ENCODE results near the gene KCNAB3.
"Not testable (repeated sequence)": the region's sequence is repeated elsewhere in the genome, so short reads cannot be mapped to it uniquely, and the experiment has no call there.

KCNAB3 gene

DNA sequence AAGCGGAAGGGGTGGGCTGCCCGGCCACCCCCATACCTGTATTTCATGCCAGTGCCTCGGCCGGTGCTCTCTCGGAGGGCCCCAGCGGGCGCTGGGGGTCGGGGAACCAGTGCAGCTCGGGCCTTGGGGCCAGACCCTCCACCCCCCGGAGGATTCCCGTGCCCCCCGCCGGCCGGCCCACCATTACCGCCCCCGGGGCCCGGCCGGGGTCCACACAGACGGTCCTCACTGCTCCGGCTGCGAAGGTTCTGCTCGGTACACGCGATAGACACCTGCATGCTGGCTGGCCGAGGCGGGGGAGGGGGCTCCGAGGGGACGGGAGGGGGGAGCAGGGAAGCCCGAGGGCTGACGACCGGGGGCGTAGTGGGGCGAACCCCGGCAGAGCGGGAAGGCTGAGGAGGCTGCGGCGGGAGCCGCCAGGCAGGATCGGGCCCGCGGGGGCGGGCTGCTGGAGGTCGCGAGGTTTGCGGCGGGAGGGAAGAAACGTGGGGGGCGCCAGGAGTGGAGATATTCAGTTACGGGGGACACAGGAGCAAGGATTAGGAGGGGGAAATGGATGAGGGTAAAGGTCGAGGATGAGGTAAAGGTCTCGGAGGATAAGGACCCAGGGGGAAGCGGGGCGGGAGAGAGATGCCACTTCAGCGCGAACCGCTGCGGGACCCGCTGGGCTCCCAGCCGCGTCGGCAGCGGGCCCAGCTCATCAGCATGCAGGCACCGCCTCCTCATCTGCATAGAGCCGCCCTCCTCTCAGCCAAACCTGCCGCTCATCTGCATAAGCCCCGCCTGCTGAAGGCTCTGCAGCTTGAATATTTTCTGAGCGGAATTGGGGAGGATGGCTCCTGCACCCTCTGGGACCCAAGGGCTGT is at the start of gene KCNAB3:
KCNAB3 (minus strand) TSS at position 699 of the 866 bp plus-strand sequence; CDS start at position 278, 421 bp downstream.
- no peak for DNase-seq

DNA sequence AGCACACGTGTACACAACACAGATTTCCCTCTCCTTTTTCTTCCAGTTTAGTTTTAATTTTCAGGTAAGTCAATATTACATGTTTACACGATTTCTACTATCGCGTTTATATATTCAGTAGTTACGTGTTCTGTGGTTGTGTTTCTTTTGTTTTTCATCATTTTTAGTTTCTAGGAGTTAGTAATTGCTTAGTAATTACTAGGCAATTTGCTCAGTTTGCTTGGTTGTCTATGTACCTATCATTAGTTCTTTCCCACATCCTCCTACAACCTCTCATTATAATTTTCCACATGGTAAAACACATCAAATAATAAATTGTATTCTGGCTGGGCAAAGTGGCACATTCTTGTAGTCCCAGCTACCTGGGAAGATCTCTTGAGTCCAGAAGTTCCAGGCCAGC is 48.1 kb upstream of the KCNAB3 start:
- no peak for DNase-seq

DNA sequence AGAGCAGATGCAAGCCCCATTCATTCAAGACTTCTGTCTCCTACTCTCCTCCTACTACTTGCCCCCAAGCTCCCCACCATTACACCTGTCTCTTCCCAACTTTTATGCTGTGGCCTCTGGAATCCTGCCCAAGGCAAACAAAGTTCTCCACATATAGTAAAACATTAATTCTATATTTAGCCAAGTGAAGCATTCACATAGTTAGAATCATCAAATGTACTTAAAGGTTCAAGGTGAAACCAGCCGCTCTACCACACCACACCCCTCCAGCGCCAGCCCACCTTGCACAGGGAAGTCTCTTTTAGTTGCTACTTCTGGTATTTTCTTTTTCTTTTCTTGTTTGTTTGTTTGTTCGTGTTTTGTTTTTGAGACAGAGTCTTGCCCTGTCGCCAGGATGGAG is 47.4 kb upstream of the KCNAB3 start:
- DNase-seq = no peak

DNA sequence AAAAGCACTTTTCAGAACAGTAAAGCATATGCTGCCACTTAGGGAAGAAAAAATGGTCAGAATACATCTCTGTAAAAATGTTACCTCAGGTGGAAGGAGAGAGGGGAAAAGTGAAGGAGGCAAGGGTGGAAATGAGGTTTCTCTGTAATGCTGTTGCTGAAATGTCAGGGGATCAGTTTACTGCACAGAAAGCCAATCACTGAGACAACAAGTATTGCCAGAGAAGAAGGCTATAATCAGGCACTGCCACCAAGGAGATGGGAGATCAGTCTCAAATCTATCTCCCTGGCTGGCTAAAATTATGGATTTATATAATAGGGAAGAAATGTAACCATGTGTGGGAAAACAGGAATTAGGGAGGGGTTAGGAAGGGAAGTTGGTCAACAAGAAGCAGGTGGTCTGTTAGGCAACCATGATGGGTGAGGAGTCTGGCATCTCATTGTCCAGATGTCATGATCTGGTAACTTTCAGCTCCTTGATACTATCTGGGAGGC is 45.0 kb upstream of the KCNAB3 start:
- no peak for DNase-seq

DNA sequence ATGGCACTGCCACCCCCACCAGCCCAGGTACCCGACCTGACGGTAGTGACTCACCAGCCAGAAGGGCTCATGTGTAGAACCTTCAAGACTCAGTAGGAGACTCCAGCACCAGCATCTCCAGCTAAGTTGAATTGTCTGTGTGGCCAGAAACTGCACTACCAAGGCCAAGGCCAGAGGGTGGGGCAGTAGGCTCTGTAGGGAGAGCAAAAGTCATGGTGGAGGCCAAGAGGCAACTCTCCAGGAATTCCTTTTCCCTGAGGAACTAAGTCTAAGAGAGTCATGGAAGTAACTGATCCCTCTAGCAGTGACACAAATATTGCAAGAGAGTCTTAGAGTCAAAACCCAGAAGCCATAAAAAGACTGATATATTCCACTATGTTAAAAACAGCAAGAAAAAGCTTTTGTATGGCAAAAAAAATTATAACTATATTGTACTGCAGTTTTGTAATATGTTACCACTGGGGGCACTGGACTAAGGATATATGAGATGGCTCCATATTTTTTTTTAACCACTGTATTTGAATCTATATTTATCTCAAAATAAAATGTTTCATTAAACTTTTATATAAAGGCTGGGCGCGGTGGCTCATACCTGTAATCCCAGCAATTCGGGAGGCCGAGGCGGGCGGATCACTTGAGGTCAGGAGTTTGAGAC is 42.6 kb upstream of the KCNAB3 start:
- no peak for DNase-seq

DNA sequence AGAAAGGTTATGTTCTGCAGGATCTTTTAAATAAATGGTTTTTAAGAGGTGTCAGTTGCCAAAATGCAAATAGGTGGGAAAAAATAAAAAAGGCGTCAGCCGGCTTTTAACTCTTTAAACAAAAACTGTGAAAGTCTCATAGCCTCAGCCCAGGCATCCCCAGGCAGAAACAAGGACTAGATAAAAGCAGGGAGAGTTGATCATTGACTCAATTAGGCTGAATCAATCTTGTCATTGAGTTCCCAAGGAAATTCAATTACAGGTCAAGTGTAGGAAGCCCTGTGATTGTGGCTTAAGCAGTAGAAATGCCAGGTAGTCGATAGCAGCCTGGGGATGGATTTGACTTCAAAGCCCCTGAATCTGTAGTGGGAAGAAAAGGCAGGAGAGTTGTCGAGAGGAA is 42.0 kb upstream of the KCNAB3 start:
- DNase-seq = no peak

DNA sequence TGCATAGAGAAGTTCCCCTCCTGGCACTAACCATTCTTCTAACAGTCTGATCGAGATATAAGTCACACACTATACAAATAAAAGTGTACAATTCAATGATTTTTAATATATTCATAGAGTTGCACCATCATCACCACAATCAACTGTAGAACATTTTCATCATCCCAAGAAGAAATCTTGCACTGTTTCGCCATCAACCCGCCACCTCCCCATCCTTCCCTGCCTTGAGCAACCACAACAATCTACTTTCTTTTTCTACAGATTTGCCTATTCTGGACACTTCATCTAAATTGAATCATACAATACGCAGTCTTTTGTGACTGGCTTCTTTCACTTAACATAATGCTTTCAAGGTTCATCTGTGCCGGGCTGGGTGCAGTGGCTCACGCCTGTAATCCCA is 39.8 kb upstream of the KCNAB3 start:
- no peak for DNase-seq

DNA sequence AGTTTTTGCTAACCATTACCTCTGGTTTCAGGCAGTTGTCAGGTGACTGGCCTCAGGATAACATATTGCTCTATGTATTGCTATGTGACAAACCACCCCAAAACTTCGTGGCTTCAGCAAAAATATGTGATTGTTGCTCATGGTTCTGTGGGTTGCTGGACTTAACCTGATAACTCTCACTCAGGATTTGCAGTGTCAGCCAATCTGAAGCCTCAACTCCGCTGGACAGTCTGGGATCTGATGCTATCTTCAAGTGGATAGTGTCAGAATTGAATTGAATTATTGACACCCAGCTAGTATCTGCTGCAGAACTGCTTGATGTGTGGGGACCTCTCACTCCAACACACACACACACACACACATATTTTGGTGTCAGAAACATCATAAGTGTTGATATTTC is 38.1 kb upstream of the KCNAB3 start:
- no peak for DNase-seq

DNA sequence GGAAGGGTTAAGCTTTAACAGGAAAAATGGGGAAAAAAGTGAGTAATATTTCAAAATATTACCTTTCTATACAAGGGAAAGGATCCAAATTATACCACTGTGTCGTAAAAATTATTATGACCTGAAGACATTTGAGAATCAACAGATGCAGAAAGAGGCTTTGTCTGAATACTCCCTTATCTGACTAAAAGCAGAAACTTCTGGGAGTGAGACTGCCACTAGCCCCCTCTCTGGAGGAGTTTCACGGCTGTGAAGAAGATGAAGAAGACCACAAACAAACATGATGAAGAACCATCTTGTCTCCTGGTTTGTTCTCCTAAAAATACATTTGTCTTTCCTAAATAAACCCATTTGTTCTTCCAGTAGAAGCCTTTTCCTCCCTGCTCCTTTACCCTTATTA is 31.8 kb upstream of the KCNAB3 start:
- no peak for DNase-seq

DNA sequence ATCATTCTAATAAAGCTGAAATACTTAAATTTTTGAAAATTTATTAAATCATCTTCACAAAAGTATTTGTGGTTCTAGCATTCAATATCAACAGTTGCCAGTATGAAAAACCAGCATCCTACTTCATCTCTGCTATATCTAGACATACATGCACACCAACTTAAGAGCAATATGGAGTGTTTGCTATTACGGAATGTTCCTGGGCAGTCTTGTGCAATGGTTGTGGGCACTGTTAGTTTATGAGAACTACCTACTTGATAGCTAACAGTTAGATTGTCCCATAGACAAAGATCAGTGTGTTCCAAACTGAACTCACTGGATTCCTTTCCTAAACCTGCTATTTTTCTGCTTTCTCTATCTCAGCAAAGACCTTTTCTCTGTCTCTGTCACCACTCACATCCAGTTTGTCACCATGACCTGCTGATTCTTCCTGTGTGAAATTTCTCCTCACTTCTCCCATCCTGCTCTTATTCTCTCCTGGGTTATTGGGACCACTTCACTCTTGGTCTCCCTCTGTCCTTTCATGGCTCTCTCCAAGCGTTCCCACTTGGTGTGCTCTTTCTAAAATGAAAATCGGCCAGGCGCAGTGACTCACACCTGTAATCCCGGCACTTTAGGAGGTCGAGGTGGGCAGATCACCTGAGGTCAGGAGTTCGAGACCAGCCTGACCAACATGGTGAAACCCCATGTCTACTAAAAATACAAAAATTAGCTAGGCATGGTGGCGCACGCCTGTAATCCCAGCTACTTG is 30.0 kb upstream of the KCNAB3 start:
- no peak for DNase-seq

DNA sequence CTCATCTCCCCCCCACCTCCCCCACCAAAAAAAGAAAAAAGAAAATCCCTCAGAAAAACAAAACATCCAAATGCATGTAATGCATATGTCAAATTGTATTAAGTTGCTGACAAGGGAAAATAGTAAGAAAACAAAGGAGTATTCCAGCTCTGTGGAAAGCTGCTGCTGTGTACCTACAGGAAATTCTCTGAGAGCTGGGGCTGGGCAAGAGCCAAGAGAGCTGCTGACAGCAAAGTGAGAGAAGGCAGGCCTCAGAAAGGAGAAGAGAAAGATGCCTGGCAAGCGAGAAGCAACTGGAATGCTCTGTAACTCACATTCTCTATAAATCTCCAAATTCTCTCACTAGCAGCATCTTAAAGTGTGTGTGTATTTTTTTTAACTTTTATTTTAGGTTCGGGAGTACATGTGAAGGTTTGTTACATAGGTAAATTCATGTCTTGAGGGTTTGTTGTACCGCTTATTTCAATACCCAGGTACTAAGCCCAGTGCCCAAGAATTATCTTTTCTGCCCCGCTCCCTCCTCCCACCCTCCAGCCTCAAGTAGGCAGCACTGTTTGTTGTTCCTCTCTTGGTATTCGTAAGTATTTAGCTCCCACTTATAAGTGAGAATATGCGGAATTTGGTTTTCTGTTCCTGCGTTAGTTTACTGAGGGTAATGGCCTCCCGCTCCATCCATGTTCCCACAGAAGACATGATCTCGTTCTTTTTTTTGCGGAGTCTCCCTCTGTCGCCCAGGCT is 26.7 kb upstream of the KCNAB3 start:
- DNase-seq = no peak

DNA sequence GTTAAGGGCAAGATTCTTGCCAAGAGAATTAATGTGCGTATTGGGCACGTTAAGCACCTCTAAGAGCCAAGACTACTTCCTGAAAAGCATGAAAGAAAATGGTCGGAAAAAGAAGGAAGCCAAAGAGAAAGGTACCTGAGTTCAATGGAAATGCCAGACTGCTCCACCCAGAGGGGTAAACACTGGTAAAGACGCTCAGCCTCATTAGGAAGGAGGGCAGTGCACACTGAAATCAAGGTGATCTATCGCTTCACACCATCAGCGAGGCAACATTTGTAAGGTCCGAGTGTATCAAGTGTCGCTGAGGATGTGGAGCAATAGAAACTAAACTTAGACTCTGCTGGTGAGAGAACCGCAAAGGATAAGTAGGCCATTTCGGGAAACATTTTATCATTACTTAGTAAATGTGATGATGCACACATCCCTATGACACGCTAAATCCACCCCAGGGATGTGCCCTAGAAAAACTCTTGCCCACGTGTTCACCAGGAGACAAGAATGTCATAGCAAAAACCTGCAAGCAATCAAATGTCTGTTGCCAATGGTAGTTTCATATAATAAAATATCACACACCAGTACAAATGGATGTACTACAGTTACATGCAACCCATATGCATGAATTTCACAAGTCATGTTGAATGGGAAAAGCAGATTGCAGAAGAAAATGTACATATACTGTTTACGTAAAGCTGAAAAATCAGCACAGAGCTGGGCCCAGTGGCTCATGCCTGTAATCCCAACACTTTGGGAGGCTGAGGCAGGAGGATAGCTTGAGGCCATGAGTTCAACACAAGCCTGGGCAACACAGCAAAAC is 26.0 kb upstream of the KCNAB3 start:
- no peak for DNase-seq

DNA sequence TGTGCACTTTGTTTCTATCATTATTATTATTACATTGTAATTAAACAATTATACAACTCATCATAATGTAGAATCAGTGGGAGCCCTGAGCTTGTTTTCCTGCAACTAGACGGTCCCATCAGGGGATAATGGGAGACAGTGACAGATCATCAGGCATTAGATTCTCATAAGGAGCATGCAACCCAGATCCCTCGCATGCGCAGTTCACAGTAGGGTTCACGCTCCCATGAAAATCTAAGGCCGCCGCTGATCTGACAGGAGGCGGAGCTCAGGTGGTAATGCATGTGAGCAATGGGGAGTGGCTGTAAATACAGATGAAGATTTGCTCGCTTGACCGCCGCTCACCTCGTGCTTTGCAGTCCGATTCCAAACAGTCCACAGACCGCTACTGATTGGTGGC is 23.6 kb upstream of the KCNAB3 start:
- DNase-seq = not testable (repeated sequence)

DNA sequence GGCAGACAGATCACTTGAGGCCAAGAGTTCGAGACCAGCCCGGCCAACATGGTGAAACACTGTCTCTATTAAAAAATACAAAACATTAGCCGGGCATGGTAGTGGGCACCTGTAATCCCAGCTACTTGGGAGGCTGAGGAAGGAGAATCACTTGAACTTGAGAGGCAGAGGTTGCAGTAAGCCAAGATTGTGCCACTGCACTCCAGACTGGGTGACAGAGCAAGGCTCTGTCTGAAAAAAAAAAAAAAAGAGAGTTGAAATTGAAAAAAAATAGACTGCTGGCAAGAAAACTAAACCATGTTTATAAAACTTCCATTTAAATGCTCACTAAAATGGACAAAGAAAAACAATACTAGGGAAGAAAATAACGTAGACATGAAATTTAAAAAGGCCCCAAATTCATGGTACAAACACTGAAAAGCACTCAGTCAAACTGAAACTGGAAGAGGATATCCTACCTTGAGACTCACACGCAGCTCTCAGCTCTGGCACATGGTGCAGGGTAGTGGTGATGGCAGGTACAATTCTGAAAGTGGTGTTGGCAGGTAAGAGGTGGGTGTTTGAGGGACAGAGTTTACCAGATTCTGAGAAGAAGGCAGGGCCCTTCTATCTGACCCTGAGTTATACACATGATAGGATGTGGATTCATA is 21.6 kb upstream of the KCNAB3 start:
- DNase-seq = no peak

DNA sequence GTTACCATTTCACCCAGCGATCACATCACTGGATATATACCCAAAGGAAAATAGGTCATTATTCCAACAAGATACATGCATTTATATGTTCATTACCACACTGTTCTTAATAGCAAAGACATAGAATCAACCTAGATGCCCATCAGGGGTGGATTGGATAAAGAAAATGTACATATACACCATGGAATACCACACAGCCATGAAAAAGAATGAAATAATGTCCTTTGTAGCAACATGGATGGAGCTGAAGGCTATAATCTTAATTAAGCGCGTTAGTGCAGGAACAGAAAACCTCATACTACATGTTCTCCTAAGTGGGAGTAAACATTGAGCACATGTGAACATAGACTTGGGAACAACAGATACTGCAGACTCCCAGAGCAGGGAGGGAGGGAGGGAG is 20.9 kb upstream of the KCNAB3 start:
- DNase-seq = no peak

DNA sequence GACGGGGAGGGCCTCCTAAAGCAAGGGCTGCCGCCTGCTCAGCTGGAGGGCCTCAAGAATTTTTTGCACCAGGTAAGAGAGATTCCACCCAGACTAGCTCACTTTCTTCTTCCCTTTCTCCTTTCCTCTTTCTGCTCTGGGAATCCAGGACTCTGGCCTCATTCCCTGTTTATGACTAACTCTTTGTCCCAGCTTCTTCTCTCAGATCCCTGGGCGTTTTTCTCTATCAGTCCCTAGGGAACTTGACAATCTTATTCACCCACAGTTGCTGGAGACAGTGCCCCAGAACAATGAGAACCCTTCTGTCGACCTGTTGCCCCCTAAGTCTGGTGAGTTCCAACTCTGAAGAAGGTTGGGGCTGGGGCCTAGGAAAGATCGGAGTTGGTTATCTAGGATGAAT is 18.0 kb upstream of the KCNAB3 start:
- no peak for DNase-seq

DNA sequence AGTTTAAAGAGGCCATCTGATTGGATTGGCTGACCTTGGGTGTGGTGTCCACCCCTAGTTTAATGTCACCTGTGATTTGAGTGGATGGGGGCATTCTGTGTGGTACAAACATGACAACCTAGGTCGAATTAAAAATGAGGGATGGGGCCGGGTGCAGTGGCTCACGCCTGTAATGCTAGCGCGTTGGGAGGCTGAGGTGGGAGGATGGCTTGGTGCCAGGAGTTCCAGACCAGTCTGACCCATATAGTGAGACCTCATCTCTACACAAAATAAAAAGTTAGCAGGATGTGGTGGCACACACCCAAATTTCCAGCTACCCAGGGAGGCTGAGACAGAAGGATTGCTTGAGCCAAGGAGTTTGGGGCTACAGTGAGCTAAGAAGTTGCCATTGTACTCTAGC is 16.8 kb upstream of the KCNAB3 start:
- no peak for DNase-seq

DNA sequence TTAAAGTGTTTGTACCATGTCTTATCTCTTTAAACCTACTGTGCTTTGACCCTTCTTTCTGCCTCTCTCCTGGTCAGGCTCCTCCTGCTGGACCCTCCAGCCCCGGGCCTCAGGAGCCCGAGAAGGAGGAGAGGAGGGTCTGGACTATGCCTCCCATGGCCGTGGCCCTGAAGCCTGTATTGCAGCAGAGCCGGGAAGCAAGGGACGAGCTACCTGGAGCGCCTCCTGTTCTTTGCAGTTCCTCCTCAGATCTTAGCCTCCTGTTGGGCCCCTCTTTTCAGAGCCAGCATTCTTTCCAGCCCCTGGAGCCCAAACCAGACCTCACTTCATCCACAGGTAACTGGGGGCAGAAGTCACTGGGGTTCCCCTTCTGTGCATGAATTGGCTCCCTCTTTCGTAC is 16.0 kb upstream of the KCNAB3 start:
- no peak for DNase-seq

DNA sequence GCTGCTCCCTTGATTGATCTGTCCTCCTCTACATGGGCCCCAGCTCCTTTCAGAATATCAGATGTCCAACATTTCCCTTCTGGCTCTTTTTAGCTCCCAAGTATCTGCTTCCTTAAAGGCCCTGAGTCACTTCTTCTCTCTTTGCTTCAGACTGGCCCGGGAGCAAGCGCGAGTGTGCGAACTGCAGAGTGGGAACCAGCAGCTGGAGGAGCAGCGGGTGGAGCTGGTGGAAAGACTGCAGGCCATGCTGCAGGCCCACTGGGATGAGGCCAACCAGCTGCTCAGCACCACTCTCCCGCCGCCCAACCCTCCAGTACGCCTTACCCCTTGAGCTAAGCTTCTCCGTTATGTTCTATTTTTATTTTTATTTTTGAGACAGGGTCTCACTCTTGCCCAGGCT is 14.7 kb upstream of the KCNAB3 start:
- DNase-seq = no peak

DNA sequence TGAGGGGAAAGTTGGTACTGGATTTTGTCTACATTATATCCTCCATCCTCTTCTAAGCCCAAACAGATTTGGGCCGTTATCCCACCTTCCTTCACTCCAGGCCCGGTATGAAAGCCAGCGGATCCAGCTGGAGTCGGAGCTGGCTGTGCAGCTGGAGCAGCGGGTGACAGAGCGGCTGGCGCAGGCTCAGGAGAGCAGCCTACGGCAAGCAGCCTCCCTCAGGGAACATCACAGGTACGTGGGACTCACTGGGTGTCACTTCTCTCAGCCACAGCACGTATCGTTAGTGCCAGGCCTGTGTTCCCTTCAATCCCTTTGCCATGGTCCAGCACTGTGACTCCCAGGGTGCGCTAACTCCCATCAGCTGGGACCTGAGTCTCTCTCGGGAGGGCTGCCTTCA is 13.6 kb upstream of the KCNAB3 start:
- no peak for DNase-seq

DNA sequence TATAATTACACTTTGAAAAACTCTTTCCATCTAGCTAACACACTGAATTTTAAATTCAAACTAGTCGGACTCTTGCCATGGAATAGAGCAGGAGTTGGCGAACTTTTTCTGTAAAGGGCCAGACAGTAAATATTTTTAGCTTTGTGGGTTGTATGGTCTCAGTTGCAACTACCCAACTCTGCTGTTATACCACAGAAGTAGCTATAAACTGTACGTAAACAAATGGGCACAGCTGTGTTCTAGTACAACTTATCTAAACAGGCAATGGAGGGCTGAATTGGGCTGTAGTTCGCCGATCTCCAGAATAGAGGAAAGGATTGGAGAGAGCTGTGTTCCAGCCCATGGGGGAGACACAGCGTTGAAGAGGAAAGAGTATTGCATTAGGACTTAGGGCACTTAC is 11.1 kb upstream of the KCNAB3 start:
- no peak for DNase-seq

DNA sequence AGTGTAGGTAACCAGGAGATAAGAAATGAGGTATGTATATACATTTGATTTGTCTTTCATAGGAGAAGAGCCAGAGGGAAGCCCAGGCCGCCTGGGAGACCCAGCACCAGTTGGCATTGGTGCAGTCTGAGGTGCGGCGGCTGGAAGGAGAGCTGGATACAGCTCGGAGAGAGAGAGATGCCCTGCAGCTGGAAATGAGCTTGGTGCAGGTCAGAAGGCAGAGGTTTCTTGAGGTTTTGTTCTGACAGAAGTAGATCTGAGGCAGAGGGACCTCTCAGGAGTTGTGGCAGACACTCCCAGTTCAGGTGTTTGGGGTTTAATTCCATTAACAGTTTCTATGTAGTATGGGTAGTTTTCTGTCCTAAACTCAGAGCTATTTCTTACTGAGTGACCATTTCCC is 10.4 kb upstream of the KCNAB3 start:
- no peak for DNase-seq
